AG04450 (cell line): ENCODE data around the gene ANKRD26. TPM values are rescaled to one million over a fixed set of nuclear protein-coding genes. Genes with fewer than 3 reads are reported as not detected.

Source experiments
- CTCF ChIA-PET: fragments of 300-600, 350-600 bp; formaldehyde crosslinking; extraction: SDS; loops from one replicate; lab custom pipeline; 2022; ENCODE audit warnings: antibody characterized with exemption, inconsistent platforms; lab: Charles Lee
- POLR2A ChIA-PET: fragments of 350-600 bp; formaldehyde crosslinking; extraction: SDS; loops from one replicate; lab custom pipeline; 2021; ENCODE audit warnings: antibody characterized with exemption, inconsistent platforms; lab: Yijun Ruan, JAX
- DNase-seq: peaks from one replicate; pipeline ENCODE4 v3.0.0-alpha.2; 2011; ENCODE audit warnings: low read depth, low spot score
- H3K27ac ChIP-seq: one replicate; pipeline ENCODE4 v1.5.1; 2012; ENCODE audit warnings: low read depth, low read length, control low read depth
- H3K27me3 ChIP-seq: one replicate; pipeline ENCODE4 v1.6.0; 2012; ENCODE audit warnings: low read length; ENCODE audit not compliant: control insufficient read depth, insufficient read depth
- H3K4me3 ChIP-seq: 2 replicates; pipeline ENCODE4 v1.5.1; 2011; ENCODE audit warnings: mild to moderate bottlenecking, low read depth, low read length, control low read depth
- H3K9me3 ChIP-seq: 2 replicates; pipeline ENCODE4 v1.5.1; 2012; ENCODE audit warnings: low read length; ENCODE audit not compliant: control insufficient read depth, insufficient read depth
- polyA plus RNA-seq: library from polyadenylated mRNA; depleted of rRNA; stranded (reverse); fragments of >200 nt; gene quantifications from 2 replicates; pipeline ENCODE4 v1.2.3, GENCODE V29; 2011
- TF ChIP-seq, protein P1 (sequence below): IDR thresholded peaks from 2 replicates; pipeline ENCODE4 v1.5.1; 2011; ENCODE audit warnings: low read depth, low read length, control low read depth, inconsistent platforms

ANKRD26 gene
- polyA plus RNA-seq, 1 experiment: 3.6 TPM

- H3K4me3 ChIP-seq: no peak overlapping the region
- H3K27ac ChIP-seq: no peak overlapping the region
- no peak for DNase-seq
- H3K27me3 ChIP-seq: no peaks in the 10 kb centered on the region
- ChIA-PET CTCF (no interaction called here), POLR2A (no interaction called here)
- TF ChIP-seq, protein P1, sequence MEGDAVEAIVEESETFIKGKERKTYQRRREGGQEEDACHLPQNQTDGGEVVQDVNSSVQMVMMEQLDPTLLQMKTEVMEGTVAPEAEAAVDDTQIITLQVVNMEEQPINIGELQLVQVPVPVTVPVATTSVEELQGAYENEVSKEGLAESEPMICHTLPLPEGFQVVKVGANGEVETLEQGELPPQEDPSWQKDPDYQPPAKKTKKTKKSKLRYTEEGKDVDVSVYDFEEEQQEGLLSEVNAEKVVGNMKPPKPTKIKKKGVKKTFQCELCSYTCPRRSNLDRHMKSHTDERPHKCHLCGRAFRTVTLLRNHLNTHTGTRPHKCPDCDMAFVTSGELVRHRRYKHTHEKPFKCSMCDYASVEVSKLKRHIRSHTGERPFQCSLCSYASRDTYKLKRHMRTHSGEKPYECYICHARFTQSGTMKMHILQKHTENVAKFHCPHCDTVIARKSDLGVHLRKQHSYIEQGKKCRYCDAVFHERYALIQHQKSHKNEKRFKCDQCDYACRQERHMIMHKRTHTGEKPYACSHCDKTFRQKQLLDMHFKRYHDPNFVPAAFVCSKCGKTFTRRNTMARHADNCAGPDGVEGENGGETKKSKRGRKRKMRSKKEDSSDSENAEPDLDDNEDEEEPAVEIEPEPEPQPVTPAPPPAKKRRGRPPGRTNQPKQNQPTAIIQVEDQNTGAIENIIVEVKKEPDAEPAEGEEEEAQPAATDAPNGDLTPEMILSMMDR: no peak
- H3K9me3 ChIP-seq: no peaks in the 10 kb centered on the region
Measured at GRCh38 chr10:26977635-26978034, 122.7 kb downstream of the ANKRD26 start.

DNA sequence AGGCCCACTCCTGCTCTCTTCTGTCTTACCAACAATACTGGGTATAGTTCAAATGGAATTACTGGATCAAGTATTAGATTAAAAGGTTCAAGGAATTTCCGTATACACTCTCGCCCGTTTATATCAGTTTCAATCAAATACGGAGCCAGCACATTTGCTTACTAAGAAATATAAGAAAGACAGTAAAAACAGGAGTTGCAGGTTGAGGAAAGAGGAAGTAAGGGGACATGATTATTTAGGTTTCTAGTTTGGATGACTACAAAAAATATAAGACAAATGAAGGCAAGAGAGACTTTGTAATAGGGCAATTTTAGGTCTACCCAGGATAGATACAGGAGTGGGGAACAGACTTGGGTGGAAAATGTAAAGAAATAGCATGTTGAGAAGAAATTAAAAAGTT, 129.6 kb downstream of the ANKRD26 start:
- Histone ChIP-seq H3K27me3 (no peaks in the 10 kb centered on the region), H3K9me3 (no peaks in the 10 kb centered on the region), H3K4me3 (no peak overlapping the region), H3K27ac (no peak overlapping the region)
- TF ChIP-seq, protein P1: no peak
- CTCF ChIA-PET: no interaction called here
- POLR2A ChIA-PET: no interaction called here
- DNase-seq: no peak

GRCh38 chr10:26969145-26969926, 131.0 kb downstream of the ANKRD26 start:
- Histone ChIP-seq H3K4me3 (no peak overlapping the region), H3K27ac (no peak overlapping the region), H3K9me3 (no peaks in the 10 kb centered on the region), H3K27me3 (no peaks in the 10 kb centered on the region)
- DNase-seq: no peak
- CTCF ChIA-PET: interaction anchor here (0.5 kb wide), 1 partner anchor 149 kb away, joined by 3 read pairs; no protein-coding TSS in a partner anchor
- POLR2A ChIA-PET: no interaction called here
- TF ChIP-seq, protein P1: no peak

GRCh38 chr10:26962835-26963234, 137.5 kb downstream of the ANKRD26 start:
- Histone ChIP-seq H3K27me3 (no peaks in the 10 kb centered on the region), H3K27ac (no peak overlapping the region), H3K9me3 (no peaks in the 10 kb centered on the region), H3K4me3 (no peak overlapping the region)
- DNase-seq: no peak
- ChIA-PET POLR2A (no interaction called here), CTCF (no interaction called here)
- TF ChIP-seq, protein P1: no peak

GRCh38 chr10:26960308-26960707, 140.0 kb downstream of the ANKRD26 start:
- CTCF ChIA-PET: interaction anchor here (0.6 kb wide), 1 partner anchor 263 kb away, joined by 4 read pairs; no protein-coding TSS in a partner anchor
- Histone ChIP-seq H3K27ac (no peak overlapping the region), H3K27me3 (no peaks in the 10 kb centered on the region), H3K4me3 (no peak overlapping the region), H3K9me3 (no peaks in the 10 kb centered on the region)
- TF ChIP-seq, protein P1: no peak
- no peak for DNase-seq
- POLR2A ChIA-PET: interaction anchor here (0.7 kb wide), 1 partner anchor 427 kb away, joined by 5 read pairs; no protein-coding TSS in a partner anchor
